CD14-positive monocyte (primary cell): ENCODE results near the gene PDE1C. TPM values are rescaled to one million over a fixed set of nuclear protein-coding genes. Genes with fewer than 3 reads are reported as not detected.

ENCODE experiments used
- DNase-seq, 3 donors: peaks; one replicate each; pipeline ENCODE4 v3.0.0-alpha.2; 2011 to 2022
- H2AFZ ChIP-seq: 2 replicates; pipeline ENCODE4 v1.6.0; 2012; ENCODE audit warnings: mild to moderate bottlenecking, low read depth, low read length, inconsistent platforms; ENCODE audit not compliant: insufficient read depth, poor library complexity, severe bottlenecking
- H3K27ac ChIP-seq, 2 donors: 1 replicate in 1 of 2; 2 replicates in 1 of 2; pipeline ENCODE4 v1.5.1; 2012 to 2013; ENCODE audit warnings: low read length in 2 of 2, control low read depth in 1 of 2, inconsistent platforms in 1 of 2, low read depth in 1 of 2, mild to moderate bottlenecking in 1 of 2
- H3K27me3 ChIP-seq, 2 donors: one replicate each; pipeline versions ENCODE4 v1.6.0 to v1.6.1; 2011 to 2013; ENCODE audit warnings: low read length in 2 of 2; ENCODE audit not compliant: control insufficient read depth in 2 of 2, insufficient read depth in 2 of 2
- H3K36me3 ChIP-seq, 2 donors: replicated peaks in 1 of 2; 1 replicate in 1 of 2; 2 replicates in 1 of 2; pipeline versions ENCODE4 v1.5.1 to v1.6.1; 2012 to 2013; ENCODE audit warnings: low read length in 2 of 2, control low read depth in 1 of 2, inconsistent platforms in 1 of 2, mild to moderate bottlenecking in 1 of 2; ENCODE audit not compliant: insufficient read depth in 2 of 2, control insufficient read depth in 1 of 2
- H3K4me1 ChIP-seq, 2 donors: 1 replicate in 1 of 2; 2 replicates in 1 of 2; pipeline versions ENCODE4 v1.5.1 to v1.6.1; 2012 to 2013; ENCODE audit warnings: low read length in 2 of 2, control low read depth in 1 of 2, inconsistent platforms in 1 of 2, mild to moderate bottlenecking in 1 of 2, moderate library complexity in 1 of 2; ENCODE audit not compliant: insufficient read depth in 2 of 2, control insufficient read depth in 1 of 2
- H3K4me2 ChIP-seq: replicated peaks from 2 replicates; pipeline ENCODE3; 2012; ENCODE audit warnings: low read length, moderate library complexity, mild to moderate bottlenecking; ENCODE audit not compliant: poor library complexity, severe bottlenecking; ENCODE audit errors: extremely low read depth
- H3K4me3 ChIP-seq, 3 experiments: fragments of 200-600 bp in 1 of 3; sonication (generic) in 1 of 3; replicated peaks in 1 of 3; 1 replicate in 2 of 3; 2 replicates in 1 of 3; pipeline ENCODE4 v1.5.1; 2011 to 2013; ENCODE audit warnings: low read length in 3 of 3, mild to moderate bottlenecking in 3 of 3, control low read depth in 2 of 3, low read depth in 2 of 3, inconsistent platforms in 1 of 3, moderate library complexity in 1 of 3
- H3K79me2 ChIP-seq: 2 replicates; pipeline ENCODE4 v1.6.0; 2012; ENCODE audit warnings: mild to moderate bottlenecking, control low read depth, inconsistent platforms, low read length, moderate library complexity; ENCODE audit not compliant: insufficient read depth
- H3K9ac ChIP-seq: 2 replicates; pipeline ENCODE4 v1.6.0; 2017; ENCODE audit warnings: low read length, mild to moderate bottlenecking; ENCODE audit not compliant: insufficient read depth, poor library complexity, severe bottlenecking
- H3K9me3 ChIP-seq, 2 donors: replicated peaks in 1 of 2; 1 replicate in 1 of 2; 2 replicates in 1 of 2; pipeline versions ENCODE4 v1.5.1 to v1.6.1; 2012 to 2013; ENCODE audit warnings: low read length in 2 of 2, control low read depth in 1 of 2; ENCODE audit not compliant: control insufficient read depth in 1 of 2, insufficient read depth in 1 of 2
- H4K20me1 ChIP-seq: 2 replicates; pipeline ENCODE4 v1.6.0; 2012; ENCODE audit warnings: mild to moderate bottlenecking, low read length, control low read depth, moderate library complexity; ENCODE audit not compliant: insufficient read depth
- H3K27ac Mint-ChIP-seq, 7 donors: one replicate each; pipeline ENCODE4 v1.8.0; 2020; ENCODE audit warnings: mild to moderate bottlenecking in 7 of 7, mixed read lengths in 7 of 7, moderate library complexity in 6 of 7, inconsistent platforms in 2 of 7
- H3K27me3 Mint-ChIP-seq, 3 donors: one replicate each; pipeline ENCODE4 v1.8.0; 2021 to 2022; ENCODE audit warnings: low read depth in 3 of 3, mild to moderate bottlenecking in 3 of 3, mixed read lengths in 3 of 3, moderate library complexity in 3 of 3, inconsistent platforms in 1 of 3
- H3K36me3 Mint-ChIP-seq, 2 donors: one replicate each; pipeline ENCODE4 v1.8.0; 2020; ENCODE audit warnings: mixed read lengths in 2 of 2, inconsistent platforms in 1 of 2, mild to moderate bottlenecking in 1 of 2
- H3K4me1 Mint-ChIP-seq: one replicate; pipeline ENCODE4 v1.8.0; 2020; ENCODE audit warnings: mild to moderate bottlenecking, mixed read lengths
- H3K4me3 Mint-ChIP-seq, 2 donors: one replicate each; pipeline ENCODE4 v1.8.0; 2020; ENCODE audit warnings: mild to moderate bottlenecking in 2 of 2, mixed read lengths in 2 of 2, moderate library complexity in 1 of 2
- H3K9me3 Mint-ChIP-seq, 7 donors: one replicate each; pipeline ENCODE4 v1.8.0; 2020 to 2022; ENCODE audit warnings: mixed read lengths in 7 of 7, mild to moderate bottlenecking in 6 of 7, moderate library complexity in 6 of 7, inconsistent platforms in 2 of 7
- CTCF ChIP-seq: fragments of 200-600 bp; IDR thresholded peaks from one replicate; pipeline ENCODE4 v1.8.0; 2022; ENCODE audit warnings: antibody characterized with exemption, mild to moderate bottlenecking
- WGBS: methylation state at CpG from one replicate; pipeline ENCODE4 v1.1.5; 2013; ENCODE audit warnings: missing lambda C conversion rate; ENCODE audit not compliant: insufficient coverage; 5-methylcytosine and 5-hydroxymethylcytosine counted together
- intact Hi-C, 2 donors: fragments of 100-400 bp; cut with micrococcal nuclease; formaldehyde crosslinking; loops; one replicate each; pipeline versions ENCODE4 v1.15.0 to v1.15.1; 2023
- polyA plus RNA-seq, 3 donors: library from polyadenylated mRNA; depleted of rRNA in 1 of 3; unstranded in 2 of 3; stranded (reverse) in 1 of 3; fragments of 300-500 nt in 2 of 3; fragments of >200 nt in 1 of 3; fragmentation: Illumina TruSeq in 2 of 3; gene quantifications; 1 replicate in 2 of 3; 2 replicates in 1 of 3; pipeline ENCODE4 v1.2.3, GENCODE V29; 2012 to 2021

The PDE1C gene
- polyA plus RNA-seq, 3 donors: not detected

DNA sequence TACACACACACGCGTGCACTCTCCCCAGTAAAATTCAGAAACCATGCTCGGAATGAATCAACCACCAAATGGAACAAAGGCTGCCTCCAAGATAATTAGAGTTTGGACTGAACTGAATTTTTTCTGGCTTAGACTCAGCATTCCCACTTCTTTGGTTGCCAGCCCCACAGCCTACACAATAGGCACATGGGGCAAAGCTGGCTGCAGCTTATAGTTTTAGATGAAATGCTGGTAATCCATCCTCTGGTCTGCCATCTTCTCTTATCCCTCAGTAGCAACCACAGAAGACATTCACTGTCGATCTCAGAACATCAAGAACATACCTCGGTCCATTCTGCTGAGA is 44.2 kb downstream of the PDE1C start:
- Histone ChIP-seq H3K4me3 (no peak overlapping the region), H3K27ac (no peak overlapping the region), H4K20me1 (no peaks in the 10 kb centered on the region), H3K9ac (no peak overlapping the region), H2AFZ (no peak overlapping the region), H3K36me3 (no peaks in the 10 kb centered on the region), H3K4me1 (no peaks in the 10 kb centered on the region), H3K9me3 (no peaks in the 10 kb centered on the region), H3K27me3 (no peaks in the 10 kb centered on the region), H3K4me2 (no peak overlapping the region), H3K79me2 (no peaks in the 10 kb centered on the region)
- no peak for TF ChIP-seq CTCF
- intact Hi-C loops: no loop called here
- no CpG with 5 or more reads among the region's 5 CpGs for WGBS
- Mint-ChIP-seq H3K27ac (no peak overlapping the region), H3K9me3 (peaks cover 0 to 5% (median 1%) of the 10 kb centered on the region in 7 donors), H3K4me1 (no peaks in the 10 kb centered on the region), H3K27me3 (peaks cover 0 to 5% (median under 1%) of the 10 kb centered on the region in 3 donors), H3K4me3 (no peak overlapping the region), H3K36me3 (no peaks in the 10 kb centered on the region)
- no peak for DNase-seq

GRCh38 chr7:32025381-32026082 is 44.7 kb downstream of the PDE1C start:
- TF ChIP-seq CTCF: no peak
- H3K4me3 Mint-ChIP-seq: no peak overlapping the region

More at GRCh38 chr7:32025381-32026082, 44.7 kb downstream of the PDE1C start:
- no peaks in the 10 kb centered on the region for H4K20me1 ChIP-seq
- no peak overlapping the region for H2AFZ ChIP-seq
- H3K4me2 ChIP-seq: no peak overlapping the region
- no peaks in the 10 kb centered on the region for H3K27me3 ChIP-seq
- H3K27ac ChIP-seq: no peak overlapping the region
- intact Hi-C loops: no loop called here
- H3K36me3 Mint-ChIP-seq: no peaks in the 10 kb centered on the region
- no peak overlapping the region for H3K27ac Mint-ChIP-seq
- no peaks in the 10 kb centered on the region for H3K4me1 ChIP-seq
- no peak overlapping the region for H3K9ac ChIP-seq
- H3K9me3 ChIP-seq: no peaks in the 10 kb centered on the region
- WGBS: 89% methylated on average over 5 of the region's 6 CpGs
- H3K9me3 Mint-ChIP-seq: peaks cover 0 to 5% (median 1%) of the 10 kb centered on the region in 7 donors
- no peaks in the 10 kb centered on the region for H3K79me2 ChIP-seq
- no peak for DNase-seq
- H3K4me1 Mint-ChIP-seq: no peaks in the 10 kb centered on the region
- H3K27me3 Mint-ChIP-seq: peaks cover 0 to 7% (median 2%) of the 10 kb centered on the region in 3 donors
- H3K36me3 ChIP-seq: no peaks in the 10 kb centered on the region
- no peak overlapping the region for H3K4me3 ChIP-seq
